GM23338 (cell line): Measurements from ENCODE around the gene ISL2. TPM values are rescaled to one million over a fixed set of nuclear protein-coding genes. Genes with fewer than 3 reads are reported as not detected.

ENCODE experiments used
- ATAC-seq: fragments of 200-7000 bp; cut with Tn5 transposase; 3 replicates; pipeline ENCODE4 v1.9.1; 2020
- DNase-seq: peaks from one replicate; pipeline ENCODE4 v3.0.0-alpha.2; 2015; ENCODE audit warnings: low spot score
- H2AFZ ChIP-seq: fragments of 200-600 bp; sonication (generic); 2 replicates; pipeline ENCODE4 v1.8.0; 2016; ENCODE audit warnings: antibody characterized with exemption, mild to moderate bottlenecking, moderate library complexity
- H3F3A ChIP-seq: fragments of 200-600 bp; sonication (generic); replicated peaks from 2 replicates; pipeline ENCODE4 v1.8.0; 2017; ENCODE audit warnings: antibody characterized with exemption, mixed run types, low read depth
- H3K27ac ChIP-seq: fragments of 200-600 bp; sonication (generic); 2 replicates; pipeline ENCODE4 v1.6.1; 2016; ENCODE audit warnings: low read depth
- H3K27me3 ChIP-seq: fragments of 200-600 bp; sonication (generic); 2 replicates; pipeline ENCODE4 v1.8.0; 2016; ENCODE audit warnings: mild to moderate bottlenecking, mixed run types, moderate library complexity; ENCODE audit not compliant: insufficient read depth
- H3K36me3 ChIP-seq: fragments of 200-600 bp; sonication (generic); 2 replicates; pipeline ENCODE4 v1.8.0; 2016; ENCODE audit warnings: mild to moderate bottlenecking; ENCODE audit not compliant: insufficient read depth
- H3K4me1 ChIP-seq: fragments of 200-600 bp; sonication (generic); 2 replicates; pipeline ENCODE4 v1.8.0; 2016; ENCODE audit warnings: mild to moderate bottlenecking, moderate library complexity; ENCODE audit not compliant: insufficient read depth
- H3K4me2 ChIP-seq: fragments of 200-600 bp; sonication (generic); 2 replicates; pipeline ENCODE4 v1.7.1; 2017; ENCODE audit warnings: mixed run types
- H3K4me3 ChIP-seq: fragments of 200-600 bp; sonication (generic); 2 replicates; pipeline ENCODE4 v1.6.1; 2016; ENCODE audit warnings: mixed run types
- H3K79me2 ChIP-seq: fragments of 200-600 bp; sonication (generic); replicated peaks from 2 replicates; pipeline ENCODE4 v1.8.0; 2017; ENCODE audit warnings: mild to moderate bottlenecking; ENCODE audit not compliant: insufficient read depth
- H3K9me2 ChIP-seq: fragments of 200-600 bp; sonication (generic); 2 replicates; pipeline ENCODE4 v1.8.0; 2017; ENCODE audit not compliant: insufficient read depth
- H4K20me1 ChIP-seq: fragments of 200-600 bp; sonication (generic); replicated peaks from 2 replicates; pipeline ENCODE4 v1.8.0; 2017; ENCODE audit warnings: mild to moderate bottlenecking; ENCODE audit not compliant: insufficient read depth
- H3K27ac Mint-ChIP-seq: 2 replicates; pipeline ENCODE4 v1.8.0; 2020; ENCODE audit warnings: inconsistent platforms, mild to moderate bottlenecking, moderate library complexity, mixed read lengths
- H3K27me3 Mint-ChIP-seq: 3 replicates; pipeline ENCODE4 v1.8.0; 2022; ENCODE audit warnings: low read depth, mild to moderate bottlenecking, moderate library complexity, mixed read lengths, inconsistent platforms; ENCODE audit not compliant: insufficient read depth, poor library complexity
- H3K36me3 Mint-ChIP-seq: 3 replicates; pipeline ENCODE4 v1.8.0; 2021; ENCODE audit warnings: low read depth, mild to moderate bottlenecking, inconsistent platforms, moderate library complexity, mixed read lengths
- H3K4me1 Mint-ChIP-seq: 3 replicates; pipeline ENCODE4 v1.8.0; 2020; ENCODE audit warnings: mild to moderate bottlenecking, inconsistent platforms, mixed read lengths
- H3K4me3 Mint-ChIP-seq: 3 replicates; pipeline ENCODE4 v1.8.0; 2021; ENCODE audit warnings: moderate library complexity, mild to moderate bottlenecking, inconsistent platforms, mixed read lengths
- H3K9me3 Mint-ChIP-seq: 3 replicates; pipeline ENCODE4 v1.8.0; 2020; ENCODE audit warnings: moderate library complexity, mild to moderate bottlenecking, inconsistent platforms, mixed read lengths
- CREB1 ChIP-seq: fragments of 250-450 bp; sonication (Bioruptor Pico); IDR thresholded peaks from 2 replicates; pipeline ENCODE4 v1.5.0; 2020; ENCODE audit warnings: low read depth, mild to moderate bottlenecking, moderate library complexity
- EZH2 ChIP-seq: fragments of 200-600 bp; sonication (generic); IDR thresholded peaks from one replicate; pipeline ENCODE4 v1.8.0; 2017; ENCODE audit warnings: antibody characterized with exemption, mild to moderate bottlenecking, low read depth; ENCODE audit not compliant: unreplicated experiment
- EZH2phosphoT487 ChIP-seq: fragments of 200-600 bp; sonication (generic); IDR thresholded peaks from one replicate; pipeline ENCODE4 v1.8.1; 2018; ENCODE audit warnings: antibody characterized with exemption; ENCODE audit not compliant: unreplicated experiment
- JUNB ChIP-seq: IDR thresholded peaks from one replicate; pipeline ENCODE4 v1.6.1; 2016; ENCODE audit warnings: antibody characterized with exemption; ENCODE audit not compliant: unreplicated experiment
- NANOG ChIP-seq: IDR thresholded peaks from 2 replicates; pipeline ENCODE4 v1.6.1; 2016; ENCODE audit warnings: antibody characterized with exemption, borderline replicate concordance
- POLR2AphosphoS5 ChIP-seq: IDR thresholded peaks from 2 replicates; pipeline ENCODE4 v1.6.1; 2016; ENCODE audit warnings: antibody characterized with exemption, low read depth
- STAT1 ChIP-seq: IDR thresholded peaks from one replicate; pipeline ENCODE4 v1.6.1; 2016; ENCODE audit warnings: antibody characterized with exemption; ENCODE audit not compliant: unreplicated experiment
- ZNF114 ChIP-seq: fragments of 250-450 bp; sonication (Bioruptor Pico); IDR thresholded peaks from 2 replicates; pipeline ENCODE4 v1.5.0; 2020; ENCODE audit warnings: mild to moderate bottlenecking, moderate library complexity
- ZNF331 ChIP-seq: fragments of 250-450 bp; sonication (Bioruptor Pico); IDR thresholded peaks from 2 replicates; pipeline ENCODE4 v1.5.0; 2020; ENCODE audit warnings: low read depth, mild to moderate bottlenecking, moderate library complexity
- polyA plus RNA-seq: library from polyadenylated mRNA; unstranded; fragments of >200 nt; fragmentation: Nextera tagmentation; extraction: Ambion mirVana; gene quantifications from 2 replicates; pipeline ENCODE4 v1.2.1, GENCODE V29; 2016
- total RNA-seq: library from RNA; depleted of rRNA; stranded (reverse); fragments of >200 nt; shearing (Covaris generic); gene quantifications from 2 replicates; pipeline ENCODE4 v1.2.3, GENCODE V29; 2014
- TF ChIP-seq, protein P1 (sequence below): IDR thresholded peaks from one replicate; pipeline ENCODE4 v1.6.1; 2018; ENCODE audit warnings: antibody characterized with exemption; ENCODE audit not compliant: unreplicated experiment
- TF ChIP-seq, protein P2 (sequence below), 2 experiments: fragments of 200-600 bp in 1 of 2; sonication (generic) in 1 of 2; conservative IDR thresholded peaks; 2 replicates each; pipeline versions ENCODE4 v1.5.1 to v1.6.1; 2016 to 2017; ENCODE audit warnings: antibody characterized with exemption in 2 of 2, low read depth in 2 of 2, mild to moderate bottlenecking in 2 of 2, moderate library complexity in 1 of 2
- TF ChIP-seq, protein P3 (sequence below): IDR thresholded peaks from 2 replicates; pipeline ENCODE4 v1.6.1; 2016; ENCODE audit warnings: antibody characterized with exemption
- TF ChIP-seq, protein P4 (sequence below): fragments of 250-450 bp; sonication (Bioruptor Pico); IDR thresholded peaks from 2 replicates; pipeline ENCODE4 v1.5.0; 2020; ENCODE audit warnings: mild to moderate bottlenecking, moderate library complexity

Gene ISL2
- total and polyA plus RNA-seq, 2 experiments from 2014 or later = 0.65 to 2.7 TPM

DNA sequence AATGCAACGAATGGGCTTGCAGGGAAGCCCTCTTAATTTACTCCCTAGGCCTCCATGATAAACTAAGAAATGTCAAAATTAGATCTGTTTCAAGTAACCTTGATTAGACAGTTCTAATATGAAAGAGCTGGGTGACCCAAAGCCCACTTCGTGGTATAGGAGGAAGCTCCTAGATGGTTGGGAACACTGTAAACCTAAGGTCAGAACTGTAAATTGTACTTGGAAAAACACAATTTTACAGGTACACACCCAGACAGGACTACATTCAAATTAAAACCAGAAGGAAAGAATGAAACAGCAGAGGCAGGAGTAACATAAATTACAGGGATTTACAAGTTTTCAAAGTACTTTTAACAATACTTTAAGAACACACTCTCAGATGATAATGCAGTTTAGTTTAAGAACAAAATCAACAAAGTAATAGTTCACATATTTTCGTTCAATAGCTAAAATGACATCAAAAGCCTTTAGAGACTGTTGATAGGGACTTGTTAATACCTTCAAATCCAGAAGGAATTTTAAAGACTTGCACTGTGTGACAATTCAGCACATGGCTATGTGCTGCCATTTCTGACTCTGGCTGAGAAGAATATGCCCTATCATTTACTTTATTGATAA is 18.4 kb downstream of the ISL2 start:
- DNase-seq (no peak), ATAC-seq (no peak)
- H3K27me3 Mint-ChIP-seq = peaks cover 5% of the 10 kb centered on the region
- peaks cover 7% of the 10 kb centered on the region; the same call in 1 of the 2 replicates for H3K9me2 ChIP-seq
- no peaks in the 10 kb centered on the region for H3K36me3 Mint-ChIP-seq
- H3F3A ChIP-seq = no peaks in the 10 kb centered on the region
- no peaks in the 10 kb centered on the region for H3K36me3 ChIP-seq
- no peak overlapping the region for H3K4me3 Mint-ChIP-seq
- H3K79me2 ChIP-seq = no peaks in the 10 kb centered on the region
- no peak overlapping the region for H3K4me2 ChIP-seq
- no peak overlapping the region for H3K27ac Mint-ChIP-seq
- TF ChIP-seq, protein P1, sequence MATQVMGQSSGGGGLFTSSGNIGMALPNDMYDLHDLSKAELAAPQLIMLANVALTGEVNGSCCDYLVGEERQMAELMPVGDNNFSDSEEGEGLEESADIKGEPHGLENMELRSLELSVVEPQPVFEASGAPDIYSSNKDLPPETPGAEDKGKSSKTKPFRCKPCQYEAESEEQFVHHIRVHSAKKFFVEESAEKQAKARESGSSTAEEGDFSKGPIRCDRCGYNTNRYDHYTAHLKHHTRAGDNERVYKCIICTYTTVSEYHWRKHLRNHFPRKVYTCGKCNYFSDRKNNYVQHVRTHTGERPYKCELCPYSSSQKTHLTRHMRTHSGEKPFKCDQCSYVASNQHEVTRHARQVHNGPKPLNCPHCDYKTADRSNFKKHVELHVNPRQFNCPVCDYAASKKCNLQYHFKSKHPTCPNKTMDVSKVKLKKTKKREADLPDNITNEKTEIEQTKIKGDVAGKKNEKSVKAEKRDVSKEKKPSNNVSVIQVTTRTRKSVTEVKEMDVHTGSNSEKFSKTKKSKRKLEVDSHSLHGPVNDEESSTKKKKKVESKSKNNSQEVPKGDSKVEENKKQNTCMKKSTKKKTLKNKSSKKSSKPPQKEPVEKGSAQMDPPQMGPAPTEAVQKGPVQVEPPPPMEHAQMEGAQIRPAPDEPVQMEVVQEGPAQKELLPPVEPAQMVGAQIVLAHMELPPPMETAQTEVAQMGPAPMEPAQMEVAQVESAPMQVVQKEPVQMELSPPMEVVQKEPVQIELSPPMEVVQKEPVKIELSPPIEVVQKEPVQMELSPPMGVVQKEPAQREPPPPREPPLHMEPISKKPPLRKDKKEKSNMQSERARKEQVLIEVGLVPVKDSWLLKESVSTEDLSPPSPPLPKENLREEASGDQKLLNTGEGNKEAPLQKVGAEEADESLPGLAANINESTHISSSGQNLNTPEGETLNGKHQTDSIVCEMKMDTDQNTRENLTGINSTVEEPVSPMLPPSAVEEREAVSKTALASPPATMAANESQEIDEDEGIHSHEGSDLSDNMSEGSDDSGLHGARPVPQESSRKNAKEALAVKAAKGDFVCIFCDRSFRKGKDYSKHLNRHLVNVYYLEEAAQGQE = no peak
- TF ChIP-seq CREB1 (CRISPR knock-in tag) (no peak), NANOG (no peak), ZNF331 (CRISPR knock-in tag) (no peak), POLR2AphosphoS5 (no peak), STAT1 (no peak), EZH2 (no peak), ZNF114 (no peak), EZH2phosphoT487 (no peak), JUNB (no peak)
- TF ChIP-seq, protein P2, sequence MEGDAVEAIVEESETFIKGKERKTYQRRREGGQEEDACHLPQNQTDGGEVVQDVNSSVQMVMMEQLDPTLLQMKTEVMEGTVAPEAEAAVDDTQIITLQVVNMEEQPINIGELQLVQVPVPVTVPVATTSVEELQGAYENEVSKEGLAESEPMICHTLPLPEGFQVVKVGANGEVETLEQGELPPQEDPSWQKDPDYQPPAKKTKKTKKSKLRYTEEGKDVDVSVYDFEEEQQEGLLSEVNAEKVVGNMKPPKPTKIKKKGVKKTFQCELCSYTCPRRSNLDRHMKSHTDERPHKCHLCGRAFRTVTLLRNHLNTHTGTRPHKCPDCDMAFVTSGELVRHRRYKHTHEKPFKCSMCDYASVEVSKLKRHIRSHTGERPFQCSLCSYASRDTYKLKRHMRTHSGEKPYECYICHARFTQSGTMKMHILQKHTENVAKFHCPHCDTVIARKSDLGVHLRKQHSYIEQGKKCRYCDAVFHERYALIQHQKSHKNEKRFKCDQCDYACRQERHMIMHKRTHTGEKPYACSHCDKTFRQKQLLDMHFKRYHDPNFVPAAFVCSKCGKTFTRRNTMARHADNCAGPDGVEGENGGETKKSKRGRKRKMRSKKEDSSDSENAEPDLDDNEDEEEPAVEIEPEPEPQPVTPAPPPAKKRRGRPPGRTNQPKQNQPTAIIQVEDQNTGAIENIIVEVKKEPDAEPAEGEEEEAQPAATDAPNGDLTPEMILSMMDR (conservative IDR thresholded peaks at IDR 0.05; ENCODE audit: low read depth in 2 of 2) = no peak
- TF ChIP-seq, protein P3, sequence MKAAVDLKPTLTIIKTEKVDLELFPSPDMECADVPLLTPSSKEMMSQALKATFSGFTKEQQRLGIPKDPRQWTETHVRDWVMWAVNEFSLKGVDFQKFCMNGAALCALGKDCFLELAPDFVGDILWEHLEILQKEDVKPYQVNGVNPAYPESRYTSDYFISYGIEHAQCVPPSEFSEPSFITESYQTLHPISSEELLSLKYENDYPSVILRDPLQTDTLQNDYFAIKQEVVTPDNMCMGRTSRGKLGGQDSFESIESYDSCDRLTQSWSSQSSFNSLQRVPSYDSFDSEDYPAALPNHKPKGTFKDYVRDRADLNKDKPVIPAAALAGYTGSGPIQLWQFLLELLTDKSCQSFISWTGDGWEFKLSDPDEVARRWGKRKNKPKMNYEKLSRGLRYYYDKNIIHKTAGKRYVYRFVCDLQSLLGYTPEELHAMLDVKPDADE = no peak
- TF ChIP-seq, protein P4, sequence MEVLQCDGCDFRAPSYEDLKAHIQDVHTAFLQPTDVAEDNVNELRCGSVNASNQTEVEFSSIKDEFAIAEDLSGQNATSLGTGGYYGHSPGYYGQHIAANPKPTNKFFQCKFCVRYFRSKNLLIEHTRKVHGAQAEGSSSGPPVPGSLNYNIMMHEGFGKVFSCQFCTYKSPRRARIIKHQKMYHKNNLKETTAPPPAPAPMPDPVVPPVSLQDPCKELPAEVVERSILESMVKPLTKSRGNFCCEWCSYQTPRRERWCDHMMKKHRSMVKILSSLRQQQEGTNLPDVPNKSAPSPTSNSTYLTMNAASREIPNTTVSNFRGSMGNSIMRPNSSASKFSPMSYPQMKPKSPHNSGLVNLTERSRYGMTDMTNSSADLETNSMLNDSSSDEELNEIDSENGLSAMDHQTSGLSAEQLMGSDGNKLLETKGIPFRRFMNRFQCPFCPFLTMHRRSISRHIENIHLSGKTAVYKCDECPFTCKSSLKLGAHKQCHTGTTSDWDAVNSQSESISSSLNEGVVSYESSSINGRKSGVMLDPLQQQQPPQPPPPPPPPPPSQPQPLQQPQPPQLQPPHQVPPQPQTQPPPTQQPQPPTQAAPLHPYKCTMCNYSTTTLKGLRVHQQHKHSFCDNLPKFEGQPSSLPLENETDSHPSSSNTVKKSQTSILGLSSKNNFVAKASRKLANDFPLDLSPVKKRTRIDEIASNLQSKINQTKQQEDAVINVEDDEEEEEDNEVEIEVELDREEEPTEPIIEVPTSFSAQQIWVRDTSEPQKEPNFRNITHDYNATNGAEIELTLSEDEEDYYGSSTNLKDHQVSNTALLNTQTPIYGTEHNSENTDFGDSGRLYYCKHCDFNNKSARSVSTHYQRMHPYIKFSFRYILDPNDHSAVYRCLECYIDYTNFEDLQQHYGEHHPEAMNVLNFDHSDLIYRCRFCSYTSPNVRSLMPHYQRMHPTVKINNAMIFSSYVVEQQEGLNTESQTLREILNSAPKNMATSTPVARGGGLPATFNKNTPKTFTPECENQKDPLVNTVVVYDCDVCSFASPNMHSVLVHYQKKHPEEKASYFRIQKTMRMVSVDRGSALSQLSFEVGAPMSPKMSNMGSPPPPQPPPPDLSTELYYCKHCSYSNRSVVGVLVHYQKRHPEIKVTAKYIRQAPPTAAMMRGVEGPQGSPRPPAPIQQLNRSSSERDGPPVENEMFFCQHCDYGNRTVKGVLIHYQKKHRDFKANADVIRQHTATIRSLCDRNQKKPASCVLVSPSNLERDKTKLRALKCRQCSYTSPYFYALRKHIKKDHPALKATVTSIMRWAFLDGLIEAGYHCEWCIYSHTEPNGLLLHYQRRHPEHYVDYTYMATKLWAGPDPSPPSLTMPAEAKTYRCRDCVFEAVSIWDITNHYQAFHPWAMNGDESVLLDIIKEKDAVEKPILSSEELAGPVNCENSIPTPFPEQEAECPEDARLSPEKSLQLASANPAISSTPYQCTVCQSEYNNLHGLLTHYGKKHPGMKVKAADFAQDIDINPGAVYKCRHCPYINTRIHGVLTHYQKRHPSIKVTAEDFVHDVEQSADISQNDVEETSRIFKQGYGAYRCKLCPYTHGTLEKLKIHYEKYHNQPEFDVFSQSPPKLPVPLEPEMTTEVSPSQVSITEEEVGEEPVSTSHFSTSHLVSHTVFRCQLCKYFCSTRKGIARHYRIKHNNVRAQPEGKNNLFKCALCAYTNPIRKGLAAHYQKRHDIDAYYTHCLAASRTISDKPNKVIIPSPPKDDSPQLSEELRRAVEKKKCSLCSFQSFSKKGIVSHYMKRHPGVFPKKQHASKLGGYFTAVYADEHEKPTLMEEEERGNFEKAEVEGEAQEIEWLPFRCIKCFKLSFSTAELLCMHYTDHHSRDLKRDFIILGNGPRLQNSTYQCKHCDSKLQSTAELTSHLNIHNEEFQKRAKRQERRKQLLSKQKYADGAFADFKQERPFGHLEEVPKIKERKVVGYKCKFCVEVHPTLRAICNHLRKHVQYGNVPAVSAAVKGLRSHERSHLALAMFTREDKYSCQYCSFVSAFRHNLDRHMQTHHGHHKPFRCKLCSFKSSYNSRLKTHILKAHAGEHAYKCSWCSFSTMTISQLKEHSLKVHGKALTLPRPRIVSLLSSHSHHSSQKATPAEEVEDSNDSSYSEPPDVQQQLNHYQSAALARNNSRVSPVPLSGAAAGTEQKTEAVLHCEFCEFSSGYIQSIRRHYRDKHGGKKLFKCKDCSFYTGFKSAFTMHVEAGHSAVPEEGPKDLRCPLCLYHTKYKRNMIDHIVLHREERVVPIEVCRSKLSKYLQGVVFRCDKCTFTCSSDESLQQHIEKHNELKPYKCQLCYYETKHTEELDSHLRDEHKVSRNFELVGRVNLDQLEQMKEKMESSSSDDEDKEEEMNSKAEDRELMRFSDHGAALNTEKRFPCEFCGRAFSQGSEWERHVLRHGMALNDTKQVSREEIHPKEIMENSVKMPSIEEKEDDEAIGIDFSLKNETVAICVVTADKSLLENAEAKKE (CRISPR knock-in tag) = no peak
- H3K4me1 ChIP-seq = no peaks in the 10 kb centered on the region
- no peaks in the 10 kb centered on the region for H3K4me1 Mint-ChIP-seq
- H3K27ac ChIP-seq = no peak overlapping the region
- 0 out of 2 replicates have a peak, but pooled peaks cover 3% of the 10 kb centered on the region for H4K20me1 ChIP-seq
- no peaks in the 10 kb centered on the region for H3K9me3 Mint-ChIP-seq
- H3K4me3 ChIP-seq = no peak overlapping the region
- peaks cover 11% of the 10 kb centered on the region for H3K27me3 ChIP-seq
- H2AFZ ChIP-seq = no peak overlapping the region
